ENCODE data around the gene TRAF7. TPM values are rescaled to one million over a fixed set of nuclear protein-coding genes. Genes with fewer than 3 reads are reported as not detected.

The TRAF7 gene
- total RNA-seq, 1 experiment from 2014 or later = 99.9 TPM

GRCh38 chr16:2205104-2205966 lies 49.8 kb downstream of the TRAF7 start, which contains the start of gene MLST8:
TSS of gene MLST8 (plus strand) at chr16:2205454. CDS start at chr16:2206086, 632 bp downstream.
- DNase-seq (ENCODE audit: low spot score) = peak; percentile 84
- in situ Hi-C loops (cut with HindIII; ENCODE audit: low sequenced_read_pairs) = no loop called here

DNA sequence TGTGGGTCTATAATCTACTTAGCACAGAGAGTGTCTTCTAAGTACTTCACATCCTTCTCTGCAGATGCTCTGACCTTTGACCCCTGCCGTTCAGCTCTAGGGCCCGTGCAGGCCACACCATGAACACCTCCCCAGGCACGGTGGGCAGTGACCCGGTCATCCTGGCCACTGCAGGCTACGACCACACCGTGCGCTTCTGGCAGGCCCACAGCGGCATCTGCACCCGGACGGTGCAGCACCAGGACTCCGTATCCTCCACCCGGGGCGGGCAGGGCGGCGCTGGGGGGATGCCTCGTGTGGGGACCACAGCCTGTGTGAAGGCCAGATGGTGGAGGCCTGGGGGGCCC lies 50.4 kb downstream of the TRAF7 start:
- in situ Hi-C loops (cut with HindIII; ENCODE audit: low sequenced_read_pairs) = no loop called here
- no peak for DNase-seq (ENCODE audit: low spot score)

- in situ Hi-C loops (cut with HindIII; ENCODE audit: low sequenced_read_pairs) = no loop called here
- no peak for DNase-seq (ENCODE audit: low spot score)
Observed at GRCh38 chr16:2206420-2206779, 50.8 kb downstream of the TRAF7 start.

DNA sequence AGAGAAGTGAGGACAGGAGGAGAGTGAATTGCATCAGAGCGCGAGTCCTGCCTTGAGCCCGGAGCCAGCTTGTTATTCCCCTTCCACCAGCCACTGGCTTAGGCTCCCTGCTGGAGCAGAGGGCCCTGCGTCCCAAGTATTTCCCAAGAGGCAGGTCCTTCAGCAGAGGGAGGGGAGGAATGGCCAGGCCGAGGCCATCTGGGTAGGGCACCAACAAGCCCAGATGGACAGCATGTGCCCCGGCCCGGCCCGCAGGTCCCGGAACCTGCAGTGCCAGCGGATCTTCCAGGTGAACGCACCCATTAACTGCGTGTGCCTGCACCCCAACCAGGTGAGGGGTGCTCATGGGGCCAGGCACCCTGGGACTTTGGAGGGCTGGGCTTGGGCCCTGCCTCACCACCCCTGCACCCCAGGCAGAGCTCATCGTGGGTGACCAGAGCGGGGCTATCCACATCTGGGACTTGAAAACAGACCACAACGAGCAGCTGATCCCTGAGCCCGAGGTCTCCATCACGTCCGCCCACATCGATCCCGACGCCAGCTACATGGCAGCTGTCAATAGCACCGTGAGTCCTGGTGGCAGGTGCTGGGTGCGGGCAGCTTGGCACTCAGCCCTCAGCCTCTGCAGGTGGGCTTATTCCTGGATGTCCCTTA lies 51.3 kb downstream of the TRAF7 start:
- in situ Hi-C loops (cut with HindIII; ENCODE audit: low sequenced_read_pairs) = no loop called here
- peak; percentile 47 for DNase-seq (ENCODE audit: low spot score)

- in situ Hi-C loops (cut with HindIII; ENCODE audit: low sequenced_read_pairs) = no loop called here
- no peak for DNase-seq (ENCODE audit: low spot score)
Observed at GRCh38 chr16:2207872-2208271, 52.3 kb downstream of the TRAF7 start.

DNA sequence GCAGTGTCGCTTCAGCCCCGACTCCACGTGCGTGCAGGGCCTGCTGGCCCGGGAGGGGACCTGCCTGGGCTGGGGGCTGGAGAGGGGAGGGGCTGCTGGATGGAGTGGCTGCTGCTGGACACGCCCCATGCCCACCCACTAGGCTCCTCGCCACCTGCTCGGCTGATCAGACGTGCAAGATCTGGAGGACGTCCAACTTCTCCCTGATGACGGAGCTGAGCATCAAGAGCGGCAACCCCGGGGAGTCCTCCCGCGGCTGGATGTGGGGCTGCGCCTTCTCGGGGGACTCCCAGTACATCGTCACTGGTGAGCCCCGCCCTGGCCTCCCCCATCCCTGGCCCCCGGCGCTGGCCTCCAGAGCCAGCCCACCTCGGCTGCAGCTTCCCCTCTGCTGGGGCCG lies 52.7 kb downstream of the TRAF7 start:
- DNase-seq (ENCODE audit: low spot score) = no peak
- in situ Hi-C loops (cut with HindIII; ENCODE audit: low sequenced_read_pairs) = no loop called here

- DNase-seq (ENCODE audit: low spot score) = no peak
- in situ Hi-C loops (cut with HindIII; ENCODE audit: low sequenced_read_pairs) = no loop called here
Observed at GRCh38 chr16:2208772-2209171, 53.2 kb downstream of the TRAF7 start.

DNA sequence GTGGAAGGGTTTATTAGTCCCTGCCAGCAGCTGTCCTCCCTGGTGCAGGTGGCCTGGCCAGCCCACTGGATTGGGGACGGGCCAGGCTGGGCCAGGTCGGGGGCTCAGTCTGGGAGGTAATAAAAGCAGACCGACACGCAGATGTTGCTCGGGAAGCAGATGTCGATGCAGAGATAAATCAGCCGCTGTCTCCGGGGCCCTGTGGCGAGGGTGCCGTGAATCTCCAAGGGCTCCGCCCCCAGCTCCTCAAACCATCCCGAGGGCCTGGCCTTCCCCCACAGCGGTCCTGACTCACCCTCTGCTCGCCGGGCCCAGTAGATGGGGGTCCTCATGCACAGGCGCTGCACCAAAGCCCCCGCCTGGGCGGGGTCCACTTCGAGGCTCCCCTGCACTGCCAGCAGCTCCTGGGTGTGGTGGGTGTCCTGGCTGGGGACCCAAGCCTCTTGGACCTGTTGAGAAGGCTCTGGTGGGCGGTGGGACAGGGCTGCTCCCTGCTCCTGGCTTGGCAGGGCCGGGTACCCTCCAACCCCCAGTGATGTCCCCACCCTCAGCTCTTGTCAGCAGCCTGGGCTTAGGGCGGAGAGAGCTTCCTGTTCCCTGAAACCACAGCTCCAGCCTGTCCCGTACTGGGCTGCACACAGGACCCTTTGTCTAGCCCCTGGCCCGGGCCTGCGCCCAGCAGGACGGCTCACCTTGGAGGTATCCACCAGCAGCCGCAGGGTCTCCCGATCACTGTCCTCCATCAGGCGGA lies 53.9 kb downstream of the TRAF7 start:
- no peak for DNase-seq (ENCODE audit: low spot score)
- in situ Hi-C loops (cut with HindIII; ENCODE audit: low sequenced_read_pairs) = no loop called here

DNA sequence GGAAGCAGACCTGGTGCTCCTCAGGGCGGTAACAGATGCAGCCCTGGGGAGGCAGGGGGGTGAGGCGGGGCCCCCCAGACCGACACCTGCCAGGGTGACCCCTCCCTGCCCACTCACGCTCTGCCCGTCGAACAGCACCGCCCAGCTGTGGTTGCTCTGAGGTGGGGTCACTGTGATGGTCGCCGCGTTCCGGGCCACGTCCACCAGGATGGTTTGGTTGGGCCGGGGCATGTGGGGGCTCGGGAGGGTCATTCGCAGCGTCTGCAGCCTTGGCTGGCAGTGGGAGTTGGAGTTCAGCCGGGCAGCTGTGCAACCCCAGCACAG lies 54.4 kb downstream of the TRAF7 start:
- DNase-seq (ENCODE audit: low spot score) = no peak
- in situ Hi-C loops (cut with HindIII; ENCODE audit: low sequenced_read_pairs) = no loop called here

DNA sequence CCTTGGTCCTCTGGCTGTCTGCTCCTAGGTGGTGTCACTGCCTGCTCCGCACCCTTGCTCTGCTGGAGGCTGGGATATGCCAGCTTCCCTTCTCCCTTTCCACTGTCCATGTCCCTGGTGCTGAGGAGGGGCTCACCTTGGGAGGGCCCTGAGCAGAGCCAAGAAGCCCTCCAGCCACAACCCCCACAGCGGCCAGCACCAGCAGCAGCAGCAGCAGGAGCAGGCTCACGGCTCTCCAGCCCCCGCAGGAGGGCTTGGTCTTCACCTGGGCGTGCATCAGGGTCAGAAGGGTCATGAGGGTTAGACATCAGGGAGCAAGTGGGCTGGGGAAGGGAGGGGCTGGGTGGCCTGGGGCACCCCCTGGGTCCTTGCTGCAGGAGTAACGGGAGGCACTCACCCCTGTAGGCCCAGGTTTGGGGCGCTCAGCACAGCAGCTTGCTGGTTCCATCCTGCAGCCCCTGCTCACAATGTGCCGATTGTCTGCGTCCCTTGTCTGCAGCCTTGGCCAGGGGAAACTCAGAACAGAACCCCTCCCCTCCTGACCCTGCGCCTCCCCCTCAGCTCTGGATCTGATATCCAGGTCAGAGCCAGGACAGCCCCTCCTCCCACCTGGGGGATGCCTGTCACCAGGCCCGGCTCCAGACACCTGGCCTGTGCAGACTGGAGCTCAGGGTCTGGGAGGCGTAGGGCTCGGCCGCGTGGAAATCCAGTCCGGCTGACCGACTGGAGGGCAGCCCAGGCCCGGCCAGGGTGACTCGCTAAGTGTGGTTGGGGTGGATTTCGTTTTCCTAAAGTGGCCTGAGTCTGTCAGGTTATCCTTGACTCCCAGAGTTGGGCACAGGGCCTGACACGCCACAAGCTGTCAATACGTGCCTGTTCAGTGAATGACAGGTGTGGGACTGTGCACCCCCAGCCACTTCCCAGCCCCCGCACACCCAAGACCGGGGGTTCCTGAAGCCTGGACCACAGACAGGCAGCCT lies 55.1 kb downstream of the TRAF7 start, which contains the start of gene BRICD5:
Gene BRICD5, minus strand, starts transcription at position 478 of the 980 bp plus-strand sequence. Its CDS starts 30 bp downstream, at position 448.
- no peak for DNase-seq (ENCODE audit: low spot score)
- in situ Hi-C loops (cut with HindIII; ENCODE audit: low sequenced_read_pairs) = no loop called here

DNA sequence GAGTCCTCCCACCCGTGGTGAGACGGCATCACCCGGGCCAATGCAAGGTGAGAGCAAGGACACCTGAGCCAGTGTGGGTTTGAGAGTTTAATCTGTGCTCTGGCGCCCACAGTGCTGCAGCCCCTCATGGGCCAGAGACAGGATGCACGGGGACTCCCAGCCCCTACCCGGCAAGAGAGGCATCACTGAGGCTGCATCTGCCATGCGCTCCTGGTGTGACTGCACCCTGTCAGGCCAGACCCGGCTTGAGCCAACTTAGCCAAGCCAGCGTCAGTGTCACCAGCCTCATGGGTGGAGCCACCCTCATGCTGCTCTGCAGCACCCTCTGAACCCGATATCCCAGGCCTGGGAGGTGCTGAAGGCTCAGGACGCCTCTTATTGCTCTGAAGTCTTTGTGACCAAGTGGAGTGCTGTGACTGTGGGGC lies 56.4 kb downstream of the TRAF7 start:
- in situ Hi-C loops (cut with HindIII; ENCODE audit: low sequenced_read_pairs) = no loop called here
- no peak for DNase-seq (ENCODE audit: low spot score)

- peak; percentile 82 for DNase-seq (ENCODE audit: low spot score)
- in situ Hi-C loops (cut with HindIII; ENCODE audit: low sequenced_read_pairs) = no loop called here
Observed at GRCh38 chr16:2212362-2213324, 57.1 kb downstream of the TRAF7 start.

DNA sequence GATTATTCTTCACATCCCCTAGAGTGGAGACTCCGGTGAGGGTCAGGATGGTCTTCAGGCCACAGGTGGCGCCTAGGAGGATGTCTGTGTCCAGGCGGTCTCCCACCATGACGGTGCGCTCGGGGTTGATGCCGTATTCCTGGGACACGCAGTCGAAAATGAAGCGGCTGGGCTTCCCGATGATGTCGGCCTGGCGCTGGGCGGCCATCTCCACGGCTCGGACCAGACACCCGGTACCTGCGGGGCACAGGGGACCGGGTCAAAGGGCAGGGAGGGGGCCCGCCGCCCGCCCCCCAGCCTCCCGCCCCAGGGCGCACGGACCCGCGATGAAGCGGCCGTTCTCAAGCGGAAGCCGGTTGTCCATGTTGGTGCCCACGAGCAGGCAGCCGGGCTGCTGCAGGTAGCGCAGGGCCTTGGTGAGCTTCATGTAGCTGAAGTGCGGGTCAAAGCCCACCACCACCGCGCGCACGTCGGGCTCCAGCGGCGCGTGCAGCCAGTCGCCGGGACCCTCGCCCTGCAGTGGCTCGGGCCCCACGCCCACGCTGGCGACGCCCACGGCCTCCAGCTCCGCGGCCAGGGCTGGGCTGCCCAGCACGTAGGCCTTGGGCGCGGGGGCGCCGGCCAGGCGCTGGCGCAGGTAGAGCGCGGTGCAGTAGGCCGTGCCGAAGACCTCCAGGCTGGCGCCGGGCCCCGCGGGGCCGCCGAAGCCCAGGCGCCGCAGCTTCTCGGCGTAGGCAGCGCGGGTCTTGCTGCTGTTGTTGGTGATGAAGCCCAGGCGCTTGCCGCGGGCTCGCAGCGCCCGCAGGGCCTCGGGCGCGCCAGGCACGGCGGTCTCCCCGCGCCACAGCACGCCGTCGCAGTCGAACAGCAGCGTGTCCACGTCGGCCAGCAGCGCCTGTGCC lies 58.5 kb downstream of the TRAF7 start:
- in situ Hi-C loops (cut with HindIII; ENCODE audit: low sequenced_read_pairs) = no loop called here
- DNase-seq (ENCODE audit: low spot score) = no peak

DNA sequence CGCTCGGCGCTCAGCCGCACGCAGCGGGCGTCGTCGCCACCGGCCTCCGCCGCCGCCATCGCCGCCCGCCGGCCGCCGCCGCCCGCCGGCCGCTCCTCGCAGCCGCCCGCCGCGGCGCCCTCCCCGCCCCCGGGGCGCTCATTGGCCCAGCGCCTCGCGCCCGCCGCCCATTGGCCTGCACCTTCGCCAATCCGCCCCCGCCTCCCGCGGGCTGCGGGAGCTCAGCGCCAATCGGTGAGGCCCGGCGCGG lies 59.1 kb downstream of the TRAF7 start, which contains the start of gene PGP:
Gene PGP, minus strand, starts transcription at position 122 of the 250 bp plus-strand sequence. Its CDS starts 63 bp downstream, at position 59.
- in situ Hi-C loops (cut with HindIII; ENCODE audit: low sequenced_read_pairs) = no loop called here
- no peak for DNase-seq (ENCODE audit: low spot score)

- DNase-seq (ENCODE audit: low spot score) = no peak
- in situ Hi-C loops (cut with HindIII; ENCODE audit: low sequenced_read_pairs) = no loop called here
Observed at GRCh38 chr16:2216330-2216729, 60.7 kb downstream of the TRAF7 start.

DNA sequence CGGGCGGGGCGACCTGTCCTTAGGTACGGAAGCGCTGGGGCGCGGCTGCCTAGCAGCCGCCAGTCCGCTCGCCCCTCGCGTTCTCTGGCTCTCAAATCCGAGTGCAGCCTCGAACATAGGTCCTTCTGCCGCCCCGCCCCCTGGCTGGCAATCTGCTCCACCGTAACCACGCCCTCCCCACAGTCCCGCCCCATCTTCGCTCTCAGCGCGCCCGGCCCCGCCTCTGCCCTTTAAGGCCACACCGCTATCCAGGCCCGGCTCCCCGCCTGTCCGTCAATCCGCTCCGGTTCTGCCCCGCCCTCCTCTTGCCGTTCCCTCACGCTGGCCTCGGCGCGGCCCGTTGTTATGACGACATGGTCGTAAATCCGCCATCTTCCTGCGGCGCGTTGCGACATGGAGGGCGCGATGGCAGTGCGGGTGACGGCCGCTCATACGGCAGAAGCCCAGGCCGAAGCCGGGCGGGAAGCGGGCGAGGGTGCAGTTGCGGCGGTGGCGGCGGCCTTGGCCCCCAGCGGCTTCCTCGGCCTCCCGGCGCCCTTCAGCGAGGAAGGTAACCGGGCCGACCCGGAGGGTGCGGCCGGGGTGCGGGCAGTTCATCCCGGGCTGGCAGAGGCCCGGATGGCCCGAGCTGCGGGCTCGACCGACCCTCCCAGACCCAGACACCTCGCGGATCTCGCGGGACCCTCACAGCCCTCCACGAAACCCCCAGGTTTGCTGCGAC lies 67.8 kb downstream of the TRAF7 start, which contains the start of gene E4F1:
Gene E4F1, plus strand, starts transcription at position 371 of the 721 bp plus-strand sequence. Its CDS starts 23 bp downstream, at position 394.
- peak; percentile 99 for DNase-seq (ENCODE audit: low spot score)
- in situ Hi-C loops (cut with HindIII; ENCODE audit: low sequenced_read_pairs) = no loop called here
